ENCODE measurements around the gene ADM.

Gene ADM

GRCh38 chr11:10329935-10330334 is 25.1 kb downstream of the ADM start:
- DNase-seq: no peak

- no peak for DNase-seq
These were observed 26.8 kb downstream of the ADM start for GRCh38 chr11:10331548-10332289.

GRCh38 chr11:10333490-10333889 is 28.6 kb downstream of the ADM start:
- DNase-seq: no peak

- no peak for DNase-seq
These were observed 33.4 kb downstream of the ADM start for GRCh38 chr11:10338287-10338686.

GRCh38 chr11:10348650-10349280 is 43.9 kb downstream of the ADM start:
- DNase-seq: no peak

- no peak for DNase-seq
These were observed 44.4 kb downstream of the ADM start for GRCh38 chr11:10349281-10349665.

GRCh38 chr11:10349806-10350205 is 44.9 kb downstream of the ADM start:
- no peak for DNase-seq

- DNase-seq: no peak
These were observed 45.5 kb downstream of the ADM start for GRCh38 chr11:10350334-10350733.

- no peak for DNase-seq
These were observed 46.5 kb downstream of the ADM start for GRCh38 chr11:10351435-10351764.

- no peak for DNase-seq
These were observed 47.1 kb downstream of the ADM start for GRCh38 chr11:10351765-10352641.

- DNase-seq: no peak
These were observed 48.2 kb downstream of the ADM start for GRCh38 chr11:10352921-10353550.

GRCh38 chr11:10354389-10354788 is 49.5 kb downstream of the ADM start:
- no peak for DNase-seq

- no peak for DNase-seq
These were observed 50.4 kb downstream of the ADM start for GRCh38 chr11:10355257-10355661.

- no peak for DNase-seq
These were observed 51.3 kb downstream of the ADM start for GRCh38 chr11:10356161-10356560.
